Activated CD4-positive, alpha-beta T cell treated with anti-CD3 and anti-CD28 coated beads, Interleukin-2, amount 50 U/mL, for 48 hours (primary cell): ENCODE data around the gene CBLN3.

Source experiments
- DNase-seq, 2 experiments: peaks; one replicate each; pipeline ENCODE4 v3.0.0-alpha.2; 2020

Gene CBLN3

GRCh38 chr14:24378981-24379906 lies 50.2 kb downstream of the CBLN3 start:
- no peak for DNase-seq

GRCh38 chr14:24378327-24378726 lies 51.1 kb downstream of the CBLN3 start:
- no peak for DNase-seq

- DNase-seq = no peak
These were observed 51.8 kb downstream of the CBLN3 start for GRCh38 chr14:24377657-24378056.

- no peak for DNase-seq
These were observed 52.3 kb downstream of the CBLN3 start for GRCh38 chr14:24377126-24377525.
